ENCODE data around the gene BOD1. TPM values are rescaled to one million over a fixed set of nuclear protein-coding genes. Genes with fewer than 3 reads are reported as not detected.
A peak's percentile ranks its signal among the peaks of the same experiment; 100 is the strongest.

BOD1 gene
- total and polyA plus RNA-seq, 7 donors = 57.0 to 295 (median 120) TPM

DNA sequence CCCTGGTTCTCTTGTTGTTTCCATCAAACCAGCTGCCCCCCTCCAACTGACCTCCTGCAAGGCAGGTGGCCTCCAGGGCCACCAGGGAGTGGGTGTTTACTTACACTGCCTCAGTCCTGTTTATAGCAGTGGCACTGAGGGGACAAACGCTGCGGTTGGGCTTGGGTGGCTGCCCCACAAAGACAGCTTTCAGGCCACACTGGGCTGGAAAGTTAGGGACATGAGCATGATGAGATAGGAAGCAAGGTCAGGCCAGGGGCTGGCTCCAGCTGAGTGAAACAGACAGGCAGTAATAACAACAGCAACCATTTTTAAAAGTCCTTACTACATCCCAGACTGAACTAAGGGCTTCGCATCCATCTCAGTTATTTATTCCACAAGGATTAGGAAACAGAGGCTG lies 20.6 kb downstream of the BOD1 start:
- Histone ChIP-seq H3K27ac (no peak overlapping the region), H3K36me3 (ENCODE audit: insufficient read depth in 1 of 2, low read depth in 1 of 2) (no peaks in the 10 kb centered on the region), H3K4me3 (no peak overlapping the region), H3K4me1 (no peaks in the 10 kb centered on the region), H3K27me3 (ENCODE audit: insufficient read depth in 3 of 3, low read length in 2 of 3) (no peaks in the 10 kb centered on the region), H3K9me3 (peaks cover 10% of the 10 kb centered on the region)
- TF ChIP-seq, protein P1, sequence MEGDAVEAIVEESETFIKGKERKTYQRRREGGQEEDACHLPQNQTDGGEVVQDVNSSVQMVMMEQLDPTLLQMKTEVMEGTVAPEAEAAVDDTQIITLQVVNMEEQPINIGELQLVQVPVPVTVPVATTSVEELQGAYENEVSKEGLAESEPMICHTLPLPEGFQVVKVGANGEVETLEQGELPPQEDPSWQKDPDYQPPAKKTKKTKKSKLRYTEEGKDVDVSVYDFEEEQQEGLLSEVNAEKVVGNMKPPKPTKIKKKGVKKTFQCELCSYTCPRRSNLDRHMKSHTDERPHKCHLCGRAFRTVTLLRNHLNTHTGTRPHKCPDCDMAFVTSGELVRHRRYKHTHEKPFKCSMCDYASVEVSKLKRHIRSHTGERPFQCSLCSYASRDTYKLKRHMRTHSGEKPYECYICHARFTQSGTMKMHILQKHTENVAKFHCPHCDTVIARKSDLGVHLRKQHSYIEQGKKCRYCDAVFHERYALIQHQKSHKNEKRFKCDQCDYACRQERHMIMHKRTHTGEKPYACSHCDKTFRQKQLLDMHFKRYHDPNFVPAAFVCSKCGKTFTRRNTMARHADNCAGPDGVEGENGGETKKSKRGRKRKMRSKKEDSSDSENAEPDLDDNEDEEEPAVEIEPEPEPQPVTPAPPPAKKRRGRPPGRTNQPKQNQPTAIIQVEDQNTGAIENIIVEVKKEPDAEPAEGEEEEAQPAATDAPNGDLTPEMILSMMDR (IDR thresholded peaks at IDR 0.05) = no peak
- WGBS, 3 donors = 52 to 62% (median 60%) methylated on average over 3 of the region's 3 CpGs
- intact Hi-C loops (cut with DNase I) = no loop called here
- ATAC-seq = no peak
- DNase-seq = no peak

DNA sequence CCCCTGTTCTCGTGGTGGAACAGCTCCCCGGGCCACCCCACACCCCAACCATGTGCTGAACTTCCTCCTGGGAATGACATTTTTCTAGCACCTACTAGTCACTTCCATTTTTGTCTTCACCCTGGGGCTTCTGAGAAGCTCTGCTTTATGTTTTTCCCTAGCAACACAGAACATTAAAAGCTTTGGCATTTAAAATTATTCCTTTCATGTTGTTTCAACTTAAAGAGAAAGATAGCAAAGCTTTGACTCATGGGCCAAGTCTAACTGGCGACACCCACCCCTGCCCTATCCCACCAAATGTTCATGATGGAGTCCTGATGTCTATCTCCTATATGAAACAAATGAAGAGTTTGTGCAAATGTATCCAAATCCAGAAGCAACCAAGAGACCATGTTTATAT lies 22.4 kb downstream of the BOD1 start:
- Histone ChIP-seq H3K4me1 (no peaks in the 10 kb centered on the region), H3K36me3 (ENCODE audit: insufficient read depth in 1 of 2, low read depth in 1 of 2) (no peaks in the 10 kb centered on the region), H3K4me3 (no peak overlapping the region), H3K27ac (no peak overlapping the region), H3K27me3 (ENCODE audit: insufficient read depth in 3 of 3, low read length in 2 of 3) (no peaks in the 10 kb centered on the region), H3K9me3 (peaks cover 10% of the 10 kb centered on the region)
- TF ChIP-seq, protein P1 (IDR thresholded peaks at IDR 0.05) = no peak
- DNase-seq = no peak
- 91 to 96% (median 94%) methylated on average over 3 of the region's 3 CpGs for WGBS, 3 donors
- no peak for ATAC-seq
- intact Hi-C loops (cut with DNase I) = no loop called here

DNA sequence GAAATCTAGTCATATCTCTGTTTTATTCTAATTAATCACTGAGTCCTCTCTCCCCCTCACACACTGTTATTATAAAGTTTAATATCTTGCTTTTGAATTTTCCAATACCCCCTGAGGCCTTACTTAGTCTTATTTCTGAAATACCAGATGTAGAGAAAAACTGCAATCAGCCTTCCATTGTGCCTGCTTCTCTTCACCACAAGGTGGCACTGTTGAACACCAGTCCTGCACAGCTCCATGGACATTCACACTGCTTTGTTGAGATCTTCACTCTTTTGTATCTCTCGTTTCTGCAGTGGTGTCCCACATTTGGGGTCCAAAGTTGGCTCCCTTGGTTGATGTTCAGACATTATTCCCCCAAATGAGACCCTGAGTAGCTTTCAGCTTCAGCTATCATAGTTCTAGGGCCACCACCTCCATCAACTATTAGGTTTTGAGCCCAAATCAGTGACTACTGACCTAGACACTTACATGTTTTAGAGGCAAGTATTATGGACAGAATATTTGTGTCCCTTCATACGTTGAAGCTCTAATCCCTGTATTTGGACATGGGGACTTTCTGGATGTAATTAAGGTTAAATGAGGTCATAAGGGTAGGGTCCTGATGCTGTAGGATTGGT lies 24.3 kb downstream of the BOD1 start:
- TF ChIP-seq, protein P1 (IDR thresholded peaks at IDR 0.05) = peak; percentile 42
- intact Hi-C loops (cut with DNase I) = no loop called here

DNA sequence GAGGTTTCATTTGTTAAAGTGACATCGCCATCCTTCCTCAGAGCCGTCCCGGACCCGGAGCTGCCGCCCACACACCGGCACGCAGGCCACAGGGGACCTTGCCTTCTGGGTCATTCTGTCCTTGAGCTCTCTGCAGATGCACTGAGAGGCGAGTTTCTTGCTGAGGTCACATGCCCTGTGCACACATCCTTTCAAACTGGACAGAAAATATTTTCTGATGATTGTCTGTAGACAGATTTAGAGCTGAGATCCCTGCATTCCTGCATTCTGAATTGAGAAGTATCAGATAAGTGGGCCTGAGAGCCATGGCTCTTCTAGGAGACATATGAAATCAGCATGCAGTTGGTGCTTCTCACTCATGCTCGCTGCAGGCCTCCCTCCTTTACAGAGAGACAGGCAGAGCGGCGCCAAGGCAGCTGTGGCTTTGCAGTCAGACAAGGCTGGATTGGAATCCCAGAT lies 25.4 kb downstream of the BOD1 start:
- no peaks in the 10 kb centered on the region for H3K27me3 ChIP-seq (ENCODE audit: insufficient read depth in 3 of 3, low read length in 2 of 3)
- 37 to 66% (median 52%) methylated on average over 11 of the region's 11 CpGs for WGBS, 3 donors
- ATAC-seq (peak in 2 of 4 donors; percentile 41 to 56), DNase-seq (peak in 1 of 2 donors; percentile 26)
- no peaks in the 10 kb centered on the region for H3K36me3 ChIP-seq (ENCODE audit: insufficient read depth in 1 of 2, low read depth in 1 of 2)
- intact Hi-C loops (cut with DNase I) = no loop called here
- H3K27ac ChIP-seq = no peak overlapping the region
- TF ChIP-seq, protein P1 (IDR thresholded peaks at IDR 0.05) = no peak
- H3K4me1 ChIP-seq = no peaks in the 10 kb centered on the region
- peaks cover 10% of the 10 kb centered on the region for H3K9me3 ChIP-seq
- no peak overlapping the region for H3K4me3 ChIP-seq

More for the DNA sequence above, 24.3 kb downstream of the BOD1 start:
- Histone ChIP-seq H3K9me3 (peaks cover 10% of the 10 kb centered on the region), H3K4me1 (no peaks in the 10 kb centered on the region), H3K27me3 (ENCODE audit: insufficient read depth in 3 of 3, low read length in 2 of 3) (no peaks in the 10 kb centered on the region), H3K27ac (no peak overlapping the region), H3K36me3 (ENCODE audit: insufficient read depth in 1 of 2, low read depth in 1 of 2) (no peaks in the 10 kb centered on the region), H3K4me3 (no peak overlapping the region)
- DNase-seq = no peak
- 84 to 87% (median 85%) methylated on average over 2 of the region's 2 CpGs for WGBS, 3 donors
- ATAC-seq = no peak

Data from psoas muscle (tissue), 8 donors.